ENCODE data around the gene ARHGDIB. TPM values are rescaled to one million over a fixed set of nuclear protein-coding genes. Genes with fewer than 3 reads are reported as not detected.

Gene ARHGDIB
- total and polyA plus RNA-seq, 2 donors, result 820 to 1,161 TPM

GRCh38 chr12:14991069-14991468, 29.7 kb upstream of the ARHGDIB start:
- DNase-seq (ENCODE audit: low read depth in 6 of 9, low spot score in 9 of 9), result no peak
- Histone ChIP-seq H3K4me3 (ENCODE audit: low read length in 2 of 2) (no peak overlapping the region), H3K36me3 (ENCODE audit: control insufficient read depth in 2 of 2, insufficient read depth in 2 of 2, low read length in 1 of 2) (no peaks in the 10 kb centered on the region), H3K9me3 (ENCODE audit: control insufficient read depth in 2 of 2, insufficient read depth in 1 of 2, low read length in 1 of 2) (no peaks in the 10 kb centered on the region), H3K27me3 (ENCODE audit: control insufficient read depth in 2 of 2, insufficient read depth in 1 of 2, low read length in 1 of 2) (no peaks in the 10 kb centered on the region), H3K4me1 (ENCODE audit: control insufficient read depth in 2 of 2, insufficient read depth in 2 of 2, low read length in 2 of 2) (peaks cover 5 to 17% of the 10 kb centered on the region in 2 donors), H3K27ac (ENCODE audit: low read depth in 1 of 2, low read length in 1 of 2) (no peak overlapping the region)

DNA sequence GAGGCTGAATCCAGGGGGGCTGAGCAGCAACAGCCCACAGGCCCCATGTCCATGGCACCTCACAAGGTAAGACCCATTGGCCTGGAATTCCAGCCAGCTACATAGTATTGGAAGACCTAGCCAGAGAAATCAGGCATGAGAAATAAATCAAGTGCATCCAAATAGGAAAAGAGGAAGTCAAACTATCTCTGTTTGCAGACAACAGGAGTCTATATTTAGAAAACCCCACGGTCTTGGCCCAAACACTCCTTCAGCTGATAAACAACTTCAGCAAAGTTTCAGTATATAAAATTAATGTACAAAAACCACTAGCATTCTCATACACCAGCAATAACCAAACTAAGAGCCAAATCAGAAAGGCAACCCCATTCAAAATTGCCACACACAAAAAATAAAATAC, 28.4 kb upstream of the ARHGDIB start:
- Histone ChIP-seq H3K27ac (ENCODE audit: low read depth in 1 of 2, low read length in 1 of 2) (no peak overlapping the region), H3K27me3 (ENCODE audit: control insufficient read depth in 2 of 2, insufficient read depth in 1 of 2, low read length in 1 of 2) (no peaks in the 10 kb centered on the region), H3K4me3 (ENCODE audit: low read length in 2 of 2) (no peak overlapping the region), H3K36me3 (ENCODE audit: control insufficient read depth in 2 of 2, insufficient read depth in 2 of 2, low read length in 1 of 2) (no peaks in the 10 kb centered on the region), H3K4me1 (ENCODE audit: control insufficient read depth in 2 of 2, insufficient read depth in 2 of 2, low read length in 2 of 2) (peaks cover 2 to 10% of the 10 kb centered on the region in 2 donors), H3K9me3 (ENCODE audit: control insufficient read depth in 2 of 2, insufficient read depth in 1 of 2, low read length in 1 of 2) (no peaks in the 10 kb centered on the region)
- DNase-seq (ENCODE audit: low read depth in 6 of 9, low spot score in 9 of 9), result no peak
- WGBS, result 30% methylated on average over 1 of the region's 1 CpG

GRCh38 chr12:14988035-14988434, 26.6 kb upstream of the ARHGDIB start:
- no peaks in the 10 kb centered on the region for H3K27me3 ChIP-seq (ENCODE audit: control insufficient read depth in 2 of 2, insufficient read depth in 1 of 2, low read length in 1 of 2)
- no peak for DNase-seq (ENCODE audit: low read depth in 6 of 9, low spot score in 9 of 9)
- peaks cover 0 to 4% of the 10 kb centered on the region in 2 donors for H3K4me1 ChIP-seq (ENCODE audit: control insufficient read depth in 2 of 2, insufficient read depth in 2 of 2, low read length in 2 of 2)
- H3K27ac ChIP-seq (ENCODE audit: low read depth in 1 of 2, low read length in 1 of 2), result no peak overlapping the region
- no peaks in the 10 kb centered on the region for H3K9me3 ChIP-seq (ENCODE audit: control insufficient read depth in 2 of 2, insufficient read depth in 1 of 2, low read length in 1 of 2)
- H3K36me3 ChIP-seq (ENCODE audit: control insufficient read depth in 2 of 2, insufficient read depth in 2 of 2, low read length in 1 of 2), result no peaks in the 10 kb centered on the region
- H3K4me3 ChIP-seq (ENCODE audit: low read length in 2 of 2), result no peak overlapping the region
- WGBS, result 97% methylated on average over 3 of the region's 3 CpGs

- Histone ChIP-seq H3K27me3 (ENCODE audit: control insufficient read depth in 2 of 2, insufficient read depth in 1 of 2, low read length in 1 of 2) (no peaks in the 10 kb centered on the region), H3K27ac (ENCODE audit: low read depth in 1 of 2, low read length in 1 of 2) (no peak overlapping the region), H3K9me3 (ENCODE audit: control insufficient read depth in 2 of 2, insufficient read depth in 1 of 2, low read length in 1 of 2) (no peaks in the 10 kb centered on the region), H3K4me1 (ENCODE audit: control insufficient read depth in 2 of 2, insufficient read depth in 2 of 2, low read length in 2 of 2) (peaks cover 0 to 7% of the 10 kb centered on the region in 2 donors), H3K4me3 (ENCODE audit: low read length in 2 of 2) (no peak overlapping the region), H3K36me3 (ENCODE audit: control insufficient read depth in 2 of 2, insufficient read depth in 2 of 2, low read length in 1 of 2) (no peaks in the 10 kb centered on the region)
- WGBS, result 92% methylated on average over 4 of the region's 4 CpGs
- DNase-seq (ENCODE audit: low read depth in 6 of 9, low spot score in 9 of 9), result no peak
Observed at GRCh38 chr12:14986449-14986848, 25.0 kb upstream of the ARHGDIB start.

- WGBS, result 89% methylated on average over 1 of the region's 1 CpG
- H3K36me3 ChIP-seq (ENCODE audit: control insufficient read depth in 2 of 2, insufficient read depth in 2 of 2, low read length in 1 of 2), result no peaks in the 10 kb centered on the region
- H3K9me3 ChIP-seq (ENCODE audit: control insufficient read depth in 2 of 2, insufficient read depth in 1 of 2, low read length in 1 of 2), result no peaks in the 10 kb centered on the region
- no peak overlapping the region for H3K27ac ChIP-seq (ENCODE audit: low read depth in 1 of 2, low read length in 1 of 2)
- no peaks in the 10 kb centered on the region for H3K27me3 ChIP-seq (ENCODE audit: control insufficient read depth in 2 of 2, insufficient read depth in 1 of 2, low read length in 1 of 2)
- peaks cover 3 to 13% of the 10 kb centered on the region in 2 donors for H3K4me1 ChIP-seq (ENCODE audit: control insufficient read depth in 2 of 2, insufficient read depth in 2 of 2, low read length in 2 of 2)
- no peak for DNase-seq (ENCODE audit: low read depth in 6 of 9, low spot score in 9 of 9)
- no peak overlapping the region for H3K4me3 ChIP-seq (ENCODE audit: low read length in 2 of 2)
Observed at GRCh38 chr12:14984766-14985285, 23.4 kb upstream of the ARHGDIB start.

DNA sequence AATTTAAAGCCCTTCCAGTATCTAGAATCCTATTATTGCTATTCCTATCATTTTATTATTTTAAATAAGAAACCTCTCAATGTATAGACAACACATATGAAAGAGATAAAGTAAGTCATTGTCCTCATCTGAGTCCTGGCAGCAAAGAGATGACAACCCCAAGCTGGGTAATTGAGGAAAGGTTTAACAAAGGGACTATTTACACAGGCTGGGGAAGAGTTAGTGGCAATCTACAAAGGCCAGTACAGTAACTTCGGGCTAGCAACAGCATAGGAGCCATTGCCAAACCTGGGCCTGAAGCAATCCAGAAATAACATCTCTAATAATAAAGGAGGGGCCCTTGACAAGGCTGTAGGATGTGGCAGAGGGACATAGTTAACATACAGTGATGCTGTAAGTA, 22.6 kb upstream of the ARHGDIB start:
- H3K27me3 ChIP-seq (ENCODE audit: control insufficient read depth in 2 of 2, insufficient read depth in 1 of 2, low read length in 1 of 2), result no peaks in the 10 kb centered on the region
- no peaks in the 10 kb centered on the region for H3K9me3 ChIP-seq (ENCODE audit: control insufficient read depth in 2 of 2, insufficient read depth in 1 of 2, low read length in 1 of 2)
- no peak overlapping the region for H3K4me3 ChIP-seq (ENCODE audit: low read length in 2 of 2)
- peaks cover 5 to 15% of the 10 kb centered on the region in 2 donors for H3K4me1 ChIP-seq (ENCODE audit: control insufficient read depth in 2 of 2, insufficient read depth in 2 of 2, low read length in 2 of 2)
- no peak overlapping the region for H3K27ac ChIP-seq (ENCODE audit: low read depth in 1 of 2, low read length in 1 of 2)
- H3K36me3 ChIP-seq (ENCODE audit: control insufficient read depth in 2 of 2, insufficient read depth in 2 of 2, low read length in 1 of 2), result no peaks in the 10 kb centered on the region
- 95% methylated on average over 1 of the region's 1 CpG for WGBS
- no peak for DNase-seq (ENCODE audit: low read depth in 6 of 9, low spot score in 9 of 9)

GRCh38 chr12:14982991-14983390, 21.6 kb upstream of the ARHGDIB start:
- Histone ChIP-seq H3K27ac (ENCODE audit: low read depth in 1 of 2, low read length in 1 of 2) (peak overlapping the region in 1 of 2 donors; percentile 49), H3K4me3 (ENCODE audit: low read length in 2 of 2) (no peak overlapping the region), H3K27me3 (ENCODE audit: control insufficient read depth in 2 of 2, insufficient read depth in 1 of 2, low read length in 1 of 2) (no peaks in the 10 kb centered on the region), H3K4me1 (ENCODE audit: control insufficient read depth in 2 of 2, insufficient read depth in 2 of 2, low read length in 2 of 2) (peaks cover 5 to 16% of the 10 kb centered on the region in 2 donors), H3K36me3 (ENCODE audit: control insufficient read depth in 2 of 2, insufficient read depth in 2 of 2, low read length in 1 of 2) (no peaks in the 10 kb centered on the region), H3K9me3 (ENCODE audit: control insufficient read depth in 2 of 2, insufficient read depth in 1 of 2, low read length in 1 of 2) (no peaks in the 10 kb centered on the region)
- DNase-seq (ENCODE audit: low read depth in 6 of 9, low spot score in 9 of 9), result peak in 2 of 9 donors; percentile 42 to 56
- 11% methylated on average over 2 of the region's 2 CpGs for WGBS

DNA sequence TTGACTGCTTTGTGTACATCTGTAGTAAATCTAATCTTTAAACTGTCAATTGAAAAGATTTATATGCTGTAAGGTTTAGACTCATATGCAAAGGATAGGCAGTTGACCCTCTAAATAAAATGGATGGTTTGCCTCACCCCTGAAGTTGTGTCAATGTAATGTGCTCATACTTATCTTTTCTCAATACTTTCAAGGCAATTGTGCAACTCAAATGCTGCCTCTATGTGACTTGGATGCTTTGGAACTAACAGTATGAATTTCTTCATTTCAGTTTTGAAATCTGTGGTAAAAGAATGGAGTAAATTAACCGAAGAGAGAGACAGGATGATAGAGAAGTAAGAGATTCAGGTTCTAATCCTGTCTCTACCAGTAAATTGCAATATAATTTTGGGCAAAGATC, 21.2 kb upstream of the ARHGDIB start:
- no peaks in the 10 kb centered on the region for H3K36me3 ChIP-seq (ENCODE audit: control insufficient read depth in 2 of 2, insufficient read depth in 2 of 2, low read length in 1 of 2)
- peaks cover 5 to 16% of the 10 kb centered on the region in 2 donors for H3K4me1 ChIP-seq (ENCODE audit: control insufficient read depth in 2 of 2, insufficient read depth in 2 of 2, low read length in 2 of 2)
- WGBS, result 93% methylated on average over 1 of the region's 1 CpG
- H3K9me3 ChIP-seq (ENCODE audit: control insufficient read depth in 2 of 2, insufficient read depth in 1 of 2, low read length in 1 of 2), result no peaks in the 10 kb centered on the region
- H3K4me3 ChIP-seq (ENCODE audit: low read length in 2 of 2), result no peak overlapping the region
- peak overlapping the region in 1 of 2 donors; percentile 49 for H3K27ac ChIP-seq (ENCODE audit: low read depth in 1 of 2, low read length in 1 of 2)
- no peaks in the 10 kb centered on the region for H3K27me3 ChIP-seq (ENCODE audit: control insufficient read depth in 2 of 2, insufficient read depth in 1 of 2, low read length in 1 of 2)
- no peak for DNase-seq (ENCODE audit: low read depth in 6 of 9, low spot score in 9 of 9)

DNA sequence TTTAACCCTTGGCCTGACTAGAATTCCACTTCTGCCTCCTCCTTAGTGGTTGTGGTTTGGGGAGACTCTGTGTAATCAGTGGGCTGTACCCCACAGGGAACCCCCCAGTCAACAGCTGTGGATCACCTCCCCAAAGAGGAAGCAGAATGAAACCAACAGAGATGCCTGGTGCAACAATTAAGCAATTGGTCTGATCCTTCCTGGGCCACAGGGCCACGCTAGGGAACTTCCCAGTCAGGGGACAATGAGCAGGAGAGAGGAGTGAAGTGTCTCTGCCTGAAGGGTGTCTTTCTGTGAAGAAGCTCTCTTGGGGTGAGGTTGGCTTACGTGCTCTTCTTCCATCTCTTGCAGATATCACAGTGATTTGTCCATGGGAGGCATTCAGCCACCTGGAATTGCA, 19.6 kb upstream of the ARHGDIB start:
- 73% methylated on average over 2 of the region's 2 CpGs for WGBS
- Histone ChIP-seq H3K36me3 (ENCODE audit: control insufficient read depth in 2 of 2, insufficient read depth in 2 of 2, low read length in 1 of 2) (no peaks in the 10 kb centered on the region), H3K27ac (ENCODE audit: low read depth in 1 of 2, low read length in 1 of 2) (no peak overlapping the region), H3K4me1 (ENCODE audit: control insufficient read depth in 2 of 2, insufficient read depth in 2 of 2, low read length in 2 of 2) (peaks cover 5 to 16% of the 10 kb centered on the region in 2 donors), H3K27me3 (ENCODE audit: control insufficient read depth in 2 of 2, insufficient read depth in 1 of 2, low read length in 1 of 2) (no peaks in the 10 kb centered on the region), H3K9me3 (ENCODE audit: control insufficient read depth in 2 of 2, insufficient read depth in 1 of 2, low read length in 1 of 2) (no peaks in the 10 kb centered on the region), H3K4me3 (ENCODE audit: low read length in 2 of 2) (no peak overlapping the region)
- no peak for DNase-seq (ENCODE audit: low read depth in 6 of 9, low spot score in 9 of 9)

DNA sequence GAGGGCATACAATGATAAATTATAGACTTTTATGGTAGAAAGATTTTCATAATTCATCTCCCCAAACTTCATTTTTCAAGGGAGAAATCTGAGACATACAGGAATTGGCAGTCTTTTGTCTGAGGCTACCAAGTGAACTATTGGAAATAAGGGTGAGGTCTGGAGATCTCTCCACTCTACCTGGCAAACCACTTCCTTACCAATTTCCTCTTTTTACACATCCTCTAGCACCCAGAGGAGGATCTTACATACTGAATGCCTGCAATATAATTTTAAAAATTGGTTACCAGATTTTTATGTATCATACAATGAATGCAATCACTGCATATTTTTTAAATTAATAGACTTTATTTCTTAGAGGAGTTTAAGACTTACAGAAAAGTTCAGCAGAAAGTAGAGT, 18.1 kb upstream of the ARHGDIB start:
- H3K27ac ChIP-seq (ENCODE audit: low read depth in 1 of 2, low read length in 1 of 2), result no peak overlapping the region
- peaks cover 5 to 14% of the 10 kb centered on the region in 2 donors for H3K4me1 ChIP-seq (ENCODE audit: control insufficient read depth in 2 of 2, insufficient read depth in 2 of 2, low read length in 2 of 2)
- H3K36me3 ChIP-seq (ENCODE audit: control insufficient read depth in 2 of 2, insufficient read depth in 2 of 2, low read length in 1 of 2), result no peaks in the 10 kb centered on the region
- no peak overlapping the region for H3K4me3 ChIP-seq (ENCODE audit: low read length in 2 of 2)
- H3K9me3 ChIP-seq (ENCODE audit: control insufficient read depth in 2 of 2, insufficient read depth in 1 of 2, low read length in 1 of 2), result no peaks in the 10 kb centered on the region
- DNase-seq (ENCODE audit: low read depth in 6 of 9, low spot score in 9 of 9), result no peak
- no peaks in the 10 kb centered on the region for H3K27me3 ChIP-seq (ENCODE audit: control insufficient read depth in 2 of 2, insufficient read depth in 1 of 2, low read length in 1 of 2)

Measured in thymus (tissue), 11 donors.